Central memory CD8-positive, alpha-beta T cell (primary cell): Measurements from ENCODE around the gene TACR2.

Experiments
- ATAC-seq: fragments of 150-1000 bp; cut with Tn5 transposase; replicated peaks from 2 replicates; pipeline ENCODE4 v1.10.0; 2022; ENCODE audit warnings: mild to moderate bottlenecking, moderate FRiP score, moderate number of reproducible peaks; ENCODE audit not compliant: poor library complexity, severe bottlenecking; ENCODE audit errors: extremely low read depth
- DNase-seq, 2 donors: peaks; one replicate each; pipeline ENCODE4 v3.0.0; 2021; ENCODE audit warnings: low spot score in 2 of 2
- H3K27ac Mint-ChIP-seq: one replicate; pipeline ENCODE4 v1.8.0; 2022; ENCODE audit warnings: low read depth, mild to moderate bottlenecking, moderate library complexity, mixed read lengths
- H3K27me3 Mint-ChIP-seq: one replicate; pipeline ENCODE4 v1.8.0; 2022; ENCODE audit warnings: mixed read lengths
- H3K36me3 Mint-ChIP-seq: one replicate; pipeline ENCODE4 v1.8.0; 2022; ENCODE audit warnings: mild to moderate bottlenecking, moderate library complexity, mixed read lengths; ENCODE audit not compliant: insufficient read depth
- H3K4me1 Mint-ChIP-seq: one replicate; pipeline ENCODE4 v1.8.0; 2022; ENCODE audit warnings: mixed read lengths
- H3K4me3 Mint-ChIP-seq: one replicate; pipeline ENCODE4 v1.8.0; 2022; ENCODE audit warnings: mild to moderate bottlenecking, moderate library complexity, mixed read lengths
- H3K9me3 Mint-ChIP-seq: one replicate; pipeline ENCODE4 v1.8.0; 2022; ENCODE audit warnings: mixed read lengths

The TACR2 gene

GRCh38 chr10:69364232-69364940 is 52.3 kb downstream of the TACR2 start:
- ATAC-seq (no peak), DNase-seq (no peak)
- Mint-ChIP-seq H3K4me3 (no peak overlapping the region), H3K27me3 (no peaks in the 10 kb centered on the region), H3K4me1 (peaks cover 26% of the 10 kb centered on the region), H3K9me3 (no peaks in the 10 kb centered on the region), H3K36me3 (peaks cover 33% of the 10 kb centered on the region), H3K27ac (no peak overlapping the region)

- ATAC-seq, result no peak
- peak overlapping the region; percentile 3 for H3K27ac Mint-ChIP-seq
- H3K27me3 Mint-ChIP-seq, result no peaks in the 10 kb centered on the region
- DNase-seq, result no peak
- H3K4me3 Mint-ChIP-seq, result no peak overlapping the region
- H3K9me3 Mint-ChIP-seq, result no peaks in the 10 kb centered on the region
- peaks cover 32% of the 10 kb centered on the region for H3K4me1 Mint-ChIP-seq
- peaks cover 27% of the 10 kb centered on the region for H3K36me3 Mint-ChIP-seq
Observed at GRCh38 chr10:69363666-69364065, 53.1 kb downstream of the TACR2 start.

GRCh38 chr10:69362471-69362954 is 54.2 kb downstream of the TACR2 start:
- no peak for ATAC-seq
- H3K27ac Mint-ChIP-seq, result peak overlapping the region; percentile 3
- no peak for DNase-seq
- no peaks in the 10 kb centered on the region for H3K9me3 Mint-ChIP-seq
- H3K4me3 Mint-ChIP-seq, result no peak overlapping the region
- no peaks in the 10 kb centered on the region for H3K27me3 Mint-ChIP-seq
- peaks cover 40% of the 10 kb centered on the region for H3K4me1 Mint-ChIP-seq
- H3K36me3 Mint-ChIP-seq, result peaks cover 26% of the 10 kb centered on the region

- H3K27me3 Mint-ChIP-seq, result no peaks in the 10 kb centered on the region
- H3K36me3 Mint-ChIP-seq, result peaks cover 20% of the 10 kb centered on the region
- no peak for DNase-seq
- ATAC-seq, result no peak
- H3K9me3 Mint-ChIP-seq, result no peaks in the 10 kb centered on the region
- H3K4me1 Mint-ChIP-seq, result peaks cover 41% of the 10 kb centered on the region
- H3K27ac Mint-ChIP-seq, result no peak overlapping the region
- H3K4me3 Mint-ChIP-seq, result no peak overlapping the region
Observed at GRCh38 chr10:69361303-69361614, 55.5 kb downstream of the TACR2 start.

- Mint-ChIP-seq H3K36me3 (peaks cover 18% of the 10 kb centered on the region), H3K4me1 (peaks cover 41% of the 10 kb centered on the region), H3K9me3 (no peaks in the 10 kb centered on the region), H3K27ac (no peak overlapping the region), H3K4me3 (no peak overlapping the region), H3K27me3 (no peaks in the 10 kb centered on the region)
- no peak for DNase-seq
- no peak for ATAC-seq
Observed at GRCh38 chr10:69360485-69361302, 56.0 kb downstream of the TACR2 start.

- Mint-ChIP-seq H3K9me3 (no peaks in the 10 kb centered on the region), H3K4me3 (no peak overlapping the region), H3K27me3 (no peaks in the 10 kb centered on the region), H3K36me3 (peaks cover 12% of the 10 kb centered on the region), H3K4me1 (peaks cover 41% of the 10 kb centered on the region), H3K27ac (no peak overlapping the region)
- ATAC-seq (peak; percentile 67), DNase-seq (no peak)
Observed at GRCh38 chr10:69359594-69359993, 57.1 kb downstream of the TACR2 start.

GRCh38 chr10:69359148-69359547 is 57.6 kb downstream of the TACR2 start:
- Mint-ChIP-seq H3K4me3 (no peak overlapping the region), H3K4me1 (peaks cover 43% of the 10 kb centered on the region), H3K27ac (no peak overlapping the region), H3K9me3 (no peaks in the 10 kb centered on the region), H3K36me3 (peaks cover 9% of the 10 kb centered on the region), H3K27me3 (no peaks in the 10 kb centered on the region)
- ATAC-seq (no peak), DNase-seq (no peak)

- Mint-ChIP-seq H3K4me3 (no peak overlapping the region), H3K36me3 (peaks cover 3% of the 10 kb centered on the region), H3K27me3 (no peaks in the 10 kb centered on the region), H3K9me3 (no peaks in the 10 kb centered on the region), H3K4me1 (peaks cover 49% of the 10 kb centered on the region), H3K27ac (peak overlapping the region; percentile 7)
- ATAC-seq, result no peak
- DNase-seq, result no peak
Observed at GRCh38 chr10:69358148-69358795, 58.4 kb downstream of the TACR2 start.

GRCh38 chr10:69356187-69356586 is 60.5 kb downstream of the TACR2 start:
- H3K27ac Mint-ChIP-seq, result no peak overlapping the region
- no peak for DNase-seq
- no peaks in the 10 kb centered on the region for H3K9me3 Mint-ChIP-seq
- ATAC-seq, result no peak
- H3K36me3 Mint-ChIP-seq, result peaks cover 1% of the 10 kb centered on the region
- no peak overlapping the region for H3K4me3 Mint-ChIP-seq
- H3K4me1 Mint-ChIP-seq, result peaks cover 36% of the 10 kb centered on the region
- H3K27me3 Mint-ChIP-seq, result no peaks in the 10 kb centered on the region

- Mint-ChIP-seq H3K36me3 (peaks cover 13% of the 10 kb centered on the region), H3K9me3 (no peaks in the 10 kb centered on the region), H3K4me3 (no peak overlapping the region), H3K4me1 (peaks cover 22% of the 10 kb centered on the region), H3K27ac (peak overlapping the region; percentile 78), H3K27me3 (no peaks in the 10 kb centered on the region)
- DNase-seq, result no peak
- ATAC-seq, result no peak
Observed at GRCh38 chr10:69353977-69354635, 62.6 kb downstream of the TACR2 start.
